NOMO-1 (cell line): Measurements from ENCODE around the gene FLT4.

Experiments used
- DNase-seq, 2 experiments: peaks; one replicate each; lab custom pipeline; 2025; ENCODE audit not compliant: unreplicated experiment in 2 of 2; lab: John Stamatoyannopoulos, UW

FLT4 gene

GRCh38 chr5:180628211-180628610 is 21.2 kb downstream of the FLT4 start:
- DNase-seq: no peak

GRCh38 chr5:180627386-180628120 is 21.8 kb downstream of the FLT4 start:
- no peak for DNase-seq

- no peak for DNase-seq
Observed at GRCh38 chr5:180626661-180627385, 22.6 kb downstream of the FLT4 start.

- DNase-seq: no peak
Observed at GRCh38 chr5:180625791-180626660, 23.4 kb downstream of the FLT4 start.

GRCh38 chr5:180625125-180625790 is 24.1 kb downstream of the FLT4 start:
- no peak for DNase-seq

GRCh38 chr5:180624587-180624986 is 24.8 kb downstream of the FLT4 start:
- no peak for DNase-seq

- DNase-seq: no peak
Observed at GRCh38 chr5:180623844-180624243, 25.6 kb downstream of the FLT4 start.

- no peak for DNase-seq
Observed at GRCh38 chr5:180623411-180623834, 26.0 kb downstream of the FLT4 start.

- DNase-seq: no peak
Observed at GRCh38 chr5:180622910-180623309, 26.5 kb downstream of the FLT4 start.

- no peak for DNase-seq
Observed at GRCh38 chr5:180621311-180621710, 28.1 kb downstream of the FLT4 start.

- no peak for DNase-seq
Observed at GRCh38 chr5:180620014-180620413, 29.4 kb downstream of the FLT4 start.

GRCh38 chr5:180619563-180619915 is 29.9 kb downstream of the FLT4 start:
- DNase-seq: no peak

GRCh38 chr5:180618829-180619562 is 30.4 kb downstream of the FLT4 start:
- no peak for DNase-seq

- no peak for DNase-seq
Observed at GRCh38 chr5:180618487-180618828, 30.9 kb downstream of the FLT4 start.

- no peak for DNase-seq
Observed at GRCh38 chr5:180613814-180614188, 35.6 kb downstream of the FLT4 start.

- DNase-seq: no peak
Observed at GRCh38 chr5:180613188-180613813, 36.1 kb downstream of the FLT4 start.

- DNase-seq: no peak
Observed at GRCh38 chr5:180612683-180613082, 36.7 kb downstream of the FLT4 start.

GRCh38 chr5:180611140-180611850 is 38.1 kb downstream of the FLT4 start:
- no peak for DNase-seq

- no peak for DNase-seq
Observed at GRCh38 chr5:180609817-180610550, 39.4 kb downstream of the FLT4 start.
